Measurements from ENCODE around the gene SLC22A31. TPM values are rescaled to one million over a fixed set of nuclear protein-coding genes. Genes with fewer than 3 reads are reported as not detected.

SLC22A31 gene
- total and polyA plus RNA-seq, 9 donors = 0.94 to 7.8 (median 2.7) TPM; not detected in 2

DNA sequence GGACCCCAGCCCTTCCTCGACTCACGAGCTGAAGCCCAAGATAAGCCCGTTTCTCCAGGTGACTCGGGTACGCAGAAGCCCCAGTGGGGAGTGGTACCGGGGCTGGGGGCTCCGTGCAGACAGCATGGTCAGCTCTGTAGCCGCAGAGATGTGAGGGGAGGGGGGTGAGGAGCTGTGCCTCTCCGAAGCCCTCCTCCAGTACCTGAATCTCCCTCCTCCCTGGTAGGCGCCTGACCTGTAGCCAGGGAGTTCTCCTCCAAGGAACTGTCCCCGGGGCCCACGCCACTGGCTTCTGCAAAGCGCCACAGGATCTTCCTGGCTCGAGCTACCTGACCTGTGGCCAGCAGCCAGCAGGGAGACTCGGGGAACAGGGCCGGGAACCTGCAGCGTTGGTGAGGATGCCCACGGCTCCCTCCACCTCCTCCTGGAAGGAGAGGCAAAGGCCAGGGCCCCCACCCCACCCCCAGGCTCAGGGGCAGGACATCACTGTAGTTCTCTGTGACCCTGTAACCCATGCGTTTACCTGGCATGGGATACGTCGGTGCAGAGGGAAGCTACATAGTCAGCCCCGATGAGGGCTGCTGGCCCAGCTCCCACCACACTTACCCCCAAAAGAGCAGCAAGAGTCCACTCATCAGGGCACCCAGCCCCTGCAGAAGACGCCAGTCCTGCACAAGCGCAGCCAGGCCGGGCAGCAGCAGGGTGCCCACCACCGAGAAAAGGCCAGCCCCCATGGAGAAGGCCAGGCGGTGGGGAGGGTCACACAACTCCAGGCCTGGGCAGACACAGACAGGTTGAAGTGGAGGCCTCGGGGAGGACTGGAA lies 1.7 kb downstream of the SLC22A31 start:
- Histone ChIP-seq H3K4me3 (no peak overlapping the region), H3K27ac (no peak overlapping the region), H3K27me3 (no peaks in the 10 kb centered on the region), H3K4me1 (ENCODE audit: insufficient read depth) (peaks cover 3% of the 10 kb centered on the region), H3K9me3 (no peaks in the 10 kb centered on the region), H3K36me3 (no peaks in the 10 kb centered on the region)
- TF ChIP-seq, protein P1, sequence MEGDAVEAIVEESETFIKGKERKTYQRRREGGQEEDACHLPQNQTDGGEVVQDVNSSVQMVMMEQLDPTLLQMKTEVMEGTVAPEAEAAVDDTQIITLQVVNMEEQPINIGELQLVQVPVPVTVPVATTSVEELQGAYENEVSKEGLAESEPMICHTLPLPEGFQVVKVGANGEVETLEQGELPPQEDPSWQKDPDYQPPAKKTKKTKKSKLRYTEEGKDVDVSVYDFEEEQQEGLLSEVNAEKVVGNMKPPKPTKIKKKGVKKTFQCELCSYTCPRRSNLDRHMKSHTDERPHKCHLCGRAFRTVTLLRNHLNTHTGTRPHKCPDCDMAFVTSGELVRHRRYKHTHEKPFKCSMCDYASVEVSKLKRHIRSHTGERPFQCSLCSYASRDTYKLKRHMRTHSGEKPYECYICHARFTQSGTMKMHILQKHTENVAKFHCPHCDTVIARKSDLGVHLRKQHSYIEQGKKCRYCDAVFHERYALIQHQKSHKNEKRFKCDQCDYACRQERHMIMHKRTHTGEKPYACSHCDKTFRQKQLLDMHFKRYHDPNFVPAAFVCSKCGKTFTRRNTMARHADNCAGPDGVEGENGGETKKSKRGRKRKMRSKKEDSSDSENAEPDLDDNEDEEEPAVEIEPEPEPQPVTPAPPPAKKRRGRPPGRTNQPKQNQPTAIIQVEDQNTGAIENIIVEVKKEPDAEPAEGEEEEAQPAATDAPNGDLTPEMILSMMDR (IDR thresholded peaks at IDR 0.05) = no peak
- TF ChIP-seq EP300 (IDR thresholded peaks at IDR 0.05) (no peak), POLR2A (IDR thresholded peaks at IDR 0.05) (no peak)
- intact Hi-C loops (cut with DNase I) = no loop called here
- WGBS, 3 donors = 80 to 83% (median 82%) methylated on average over 16 to 28 of the region's 28 CpGs
- DNase-seq = peak in 2 of 5 donors; percentile 28 to 37

GRCh38 chr16:89197633-89198416 lies 2.5 kb downstream of the SLC22A31 start:
- no peaks in the 10 kb centered on the region for H3K27me3 ChIP-seq
- intact Hi-C loops (cut with DNase I) = no loop called here

GRCh38 chr16:89197033-89197632 lies 3.2 kb downstream of the SLC22A31 start:
- Histone ChIP-seq H3K27ac (no peak overlapping the region), H3K27me3 (no peaks in the 10 kb centered on the region), H3K4me3 (no peak overlapping the region), H3K9me3 (no peaks in the 10 kb centered on the region), H3K36me3 (no peaks in the 10 kb centered on the region), H3K4me1 (ENCODE audit: insufficient read depth) (peaks cover 1% of the 10 kb centered on the region)
- intact Hi-C loops (cut with DNase I) = no loop called here
- WGBS, 3 donors = 80 to 88% (median 80%) methylated on average over 13 of the region's 13 CpGs
- TF ChIP-seq POLR2A (IDR thresholded peaks at IDR 0.05) = no peak
- TF ChIP-seq, protein P1 (IDR thresholded peaks at IDR 0.05) = no peak
- TF ChIP-seq EP300 (IDR thresholded peaks at IDR 0.05) = no peak
- DNase-seq = peak in 1 of 5 donors; percentile 27

More at GRCh38 chr16:89197633-89198416, 2.5 kb downstream of the SLC22A31 start:
- no peak overlapping the region for H3K4me3 ChIP-seq
- 75 to 78% (median 78%) methylated on average over 24 to 26 of the region's 26 CpGs for WGBS, 3 donors
- no peaks in the 10 kb centered on the region for H3K36me3 ChIP-seq
- peaks cover 3% of the 10 kb centered on the region for H3K4me1 ChIP-seq (ENCODE audit: insufficient read depth)
- no peak for TF ChIP-seq EP300 (IDR thresholded peaks at IDR 0.05)
- TF ChIP-seq, protein P1 (IDR thresholded peaks at IDR 0.05) = no peak
- no peak for TF ChIP-seq POLR2A (IDR thresholded peaks at IDR 0.05)
- H3K9me3 ChIP-seq = no peaks in the 10 kb centered on the region
- DNase-seq = peak in 1 of 5 donors; percentile 21
- H3K27ac ChIP-seq = no peak overlapping the region

DNA sequence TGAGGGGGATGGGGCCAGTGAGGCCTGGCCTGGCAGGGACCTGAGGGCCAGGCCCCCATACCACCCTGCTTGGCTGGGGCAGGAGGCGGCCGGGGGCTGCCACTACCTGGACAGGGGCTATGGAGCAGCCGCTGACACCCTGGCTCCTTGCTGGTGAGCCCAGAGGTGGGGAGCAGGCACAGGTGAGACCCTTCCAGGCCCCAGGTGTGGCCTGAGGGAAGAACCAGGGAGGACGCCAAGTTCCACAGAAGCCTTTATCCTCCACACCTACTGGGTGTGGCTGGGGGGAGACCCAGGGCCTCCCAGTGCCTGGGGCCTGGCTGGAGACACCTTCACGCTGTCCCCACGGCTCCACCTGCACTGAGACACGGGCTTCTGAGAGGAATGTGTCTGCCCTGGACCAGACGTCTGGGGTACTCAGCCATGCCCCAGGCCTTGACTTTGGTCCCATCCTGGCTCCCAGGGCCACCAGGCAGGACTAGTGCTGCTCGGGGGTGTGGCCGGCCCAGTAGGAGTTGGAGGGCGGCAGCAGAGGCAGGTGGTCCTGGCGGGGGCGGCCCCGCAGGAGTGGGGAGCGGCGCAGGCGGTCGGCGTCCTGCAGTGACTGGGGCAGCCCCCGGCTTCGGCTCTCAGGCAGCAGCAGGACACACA lies 4.7 kb downstream of the SLC22A31 start:
- Histone ChIP-seq H3K9me3 (no peaks in the 10 kb centered on the region), H3K27ac (no peak overlapping the region), H3K4me3 (no peak overlapping the region), H3K36me3 (no peaks in the 10 kb centered on the region), H3K27me3 (no peaks in the 10 kb centered on the region), H3K4me1 (ENCODE audit: insufficient read depth) (peaks cover 8% of the 10 kb centered on the region)
- TF ChIP-seq, protein P1 (IDR thresholded peaks at IDR 0.05) = no peak
- no peak for TF ChIP-seq POLR2A (IDR thresholded peaks at IDR 0.05)
- WGBS, 3 donors = 71 to 89% (median 84%) methylated on average over 17 to 21 of the region's 21 CpGs
- intact Hi-C loops (cut with DNase I) = no loop called here
- DNase-seq = peak in 2 of 5 donors; percentile 31 to 39

Measured in ovary (tissue), 9 donors.